Right lobe of liver (tissue), 4 donors: Measurements from ENCODE around the gene SNX32.

Experiments used
- CTCF ChIP-seq, 4 donors: fragments of 200-600 bp in 3 of 4; fragments of 450-650 bp in 1 of 4; IDR thresholded peaks; one replicate each; pipeline versions ENCODE4 v1.5.1 to v1.8.0; 2016 to 2022; ENCODE audit warnings: antibody characterized with exemption in 4 of 4, mild to moderate bottlenecking in 2 of 4
- POLR2A ChIP-seq: fragments of 450-650 bp; IDR thresholded peaks from one replicate; pipeline ENCODE4 v1.6.1; 2017; ENCODE audit warnings: antibody characterized with exemption, mild to moderate bottlenecking
- donor health status: DM: no; HTN: no; CAD: no.
- donor health status: DM: no; HTN: no; CAD: no.
- donor health status: DM: no; HTN: yes; CAD: no.

- no peak for TF ChIP-seq POLR2A
- no peak for TF ChIP-seq CTCF (IDR thresholded peaks at IDR 0.05)
Observed at GRCh38 chr11:65867284-65868071, 33.7 kb downstream of the SNX32 start.
